Caki2 (cell line): ENCODE data around the gene PROM1. TPM values are rescaled to one million over a fixed set of nuclear protein-coding genes. Genes with fewer than 3 reads are reported as not detected.

Experiments
- DNase-seq: peaks from one replicate; pipeline ENCODE4 v3.0.0-alpha.2; 2015; ENCODE audit warnings: low read depth
- in situ Hi-C: cut with HindIII; loops from 2 replicates; pipeline ENCODE4 v1.10.0; 2016; ENCODE audit warnings: low sequenced_read_pairs, low pct_unique_long_range_greater_than_20kb, mixed read lengths
- total RNA-seq: library from RNA; depleted of rRNA; stranded (reverse); fragments of >200 nt; shearing (Covaris generic); gene quantifications from 2 replicates; pipeline ENCODE4 v1.2.3, GENCODE V29; 2014; ENCODE audit warnings: low replicate concordance; rRNA removed

PROM1 gene
- 0.17 TPM in 1 of 2 replicates, not detected in the other for total RNA-seq

GRCh38 chr4:16083241-16084191, at the start of gene PROM1:
PROM1 (minus strand) TSS chr4:16084023; CDS start chr4:16075906, 8,117 bp downstream.
- no peak for DNase-seq
- in situ Hi-C loops = no loop called here

GRCh38 chr4:16133406-16133805, 49.6 kb upstream of the PROM1 start:
- DNase-seq = no peak
- in situ Hi-C loops = no loop called here

GRCh38 chr4:16131293-16131692, 47.5 kb upstream of the PROM1 start:
- in situ Hi-C loops = no loop called here
- DNase-seq = no peak

GRCh38 chr4:16129336-16129735, 45.5 kb upstream of the PROM1 start:
- in situ Hi-C loops = no loop called here
- DNase-seq = no peak

- no peak for DNase-seq
- in situ Hi-C loops = no loop called here
Observed at GRCh38 chr4:16126714-16127113, 42.9 kb upstream of the PROM1 start.

- no peak for DNase-seq
- in situ Hi-C loops = no loop called here
Observed at GRCh38 chr4:16125571-16126445, 42.0 kb upstream of the PROM1 start.

GRCh38 chr4:16124232-16124631, 40.4 kb upstream of the PROM1 start:
- no peak for DNase-seq
- in situ Hi-C loops = no loop called here

GRCh38 chr4:16123356-16124084, 39.7 kb upstream of the PROM1 start:
- in situ Hi-C loops = no loop called here
- no peak for DNase-seq

- DNase-seq = no peak
- in situ Hi-C loops = no loop called here
Observed at GRCh38 chr4:16122784-16123183, 39.0 kb upstream of the PROM1 start.

- DNase-seq = no peak
- in situ Hi-C loops = no loop called here
Observed at GRCh38 chr4:16122308-16122711, 38.5 kb upstream of the PROM1 start.

GRCh38 chr4:16120720-16121119, 36.9 kb upstream of the PROM1 start:
- in situ Hi-C loops = no loop called here
- no peak for DNase-seq

- in situ Hi-C loops = no loop called here
- no peak for DNase-seq
Observed at GRCh38 chr4:16119981-16120380, 36.2 kb upstream of the PROM1 start.

- no peak for DNase-seq
- in situ Hi-C loops = no loop called here
Observed at GRCh38 chr4:16118090-16118489, 34.3 kb upstream of the PROM1 start.

- in situ Hi-C loops = no loop called here
- no peak for DNase-seq
Observed at GRCh38 chr4:16117164-16117563, 33.3 kb upstream of the PROM1 start.

GRCh38 chr4:16116493-16116990, 32.7 kb upstream of the PROM1 start:
- in situ Hi-C loops = no loop called here

GRCh38 chr4:16116019-16116418, 32.2 kb upstream of the PROM1 start:
- in situ Hi-C loops = no loop called here

More at GRCh38 chr4:16116493-16116990, 32.7 kb upstream of the PROM1 start:
- DNase-seq = no peak

GRCh38 chr4:16114546-16114945, 30.7 kb upstream of the PROM1 start:
- DNase-seq = no peak
- in situ Hi-C loops = no loop called here

More at GRCh38 chr4:16116019-16116418, 32.2 kb upstream of the PROM1 start:
- DNase-seq = no peak

- DNase-seq = no peak
Observed at GRCh38 chr4:16113741-16114140, 29.9 kb upstream of the PROM1 start.

More at GRCh38 chr4:16113741-16114140, 29.9 kb upstream of the PROM1 start:
- in situ Hi-C loops = no loop called here
